Measurements from ENCODE around the gene TBATA.

DNA sequence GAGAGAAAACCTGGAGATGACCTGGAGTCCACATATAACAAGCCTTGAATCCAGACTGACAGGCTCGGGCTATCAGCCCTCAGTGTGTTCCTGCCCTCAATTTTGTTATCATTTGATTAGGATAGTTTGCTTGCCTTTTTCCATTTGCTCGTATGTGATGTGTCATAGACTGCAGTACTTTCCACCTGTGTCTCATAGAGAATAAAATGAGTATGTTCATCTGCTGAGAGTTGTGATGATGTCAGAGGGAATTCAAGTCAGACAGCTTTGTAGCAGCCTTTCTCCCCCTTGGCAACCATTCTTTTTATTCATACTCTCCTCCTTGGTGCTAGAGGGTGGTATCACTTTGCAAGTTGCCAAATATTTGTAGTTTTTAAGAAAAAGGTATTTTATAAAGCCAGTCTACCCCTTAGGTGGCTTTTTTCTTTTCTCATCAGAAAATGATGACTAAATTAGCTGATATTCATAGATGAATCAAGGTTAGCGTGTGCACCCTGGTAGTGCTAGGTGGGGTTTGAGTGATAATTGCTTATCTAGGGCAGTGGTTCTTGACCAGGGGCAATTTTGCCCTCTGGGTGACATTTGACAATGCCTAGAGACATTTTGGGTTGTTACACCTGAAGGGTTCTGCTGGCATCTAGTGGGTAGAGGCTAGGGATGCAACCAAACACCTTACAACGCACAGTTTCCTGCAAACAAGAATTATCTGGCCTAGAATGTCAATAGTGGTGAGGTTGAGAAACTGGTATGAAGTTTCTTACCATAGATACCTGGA, 36.0 kb upstream of the TBATA start:
- TF ChIP-seq GATA2 (IDR thresholded peaks at IDR 0.05; ENCODE audit: low read depth, low read length) (no peak), GATA3 (IDR thresholded peaks at IDR 0.05; ENCODE audit: low read depth, low read length) (no peak)

Data from SH-SY5Y (cell line).